GM23248 (cell line): Measurements from ENCODE around the gene MPPED1.

Experiments used
- EZH2 ChIP-seq: fragments of 200-600 bp; sonication (generic); IDR thresholded peaks from 2 replicates; pipeline ENCODE4 v1.6.1; 2018; ENCODE audit warnings: antibody characterized with exemption, mild to moderate bottlenecking; ENCODE audit not compliant: insufficient read depth, poor library complexity, severe bottlenecking
- EZH2phosphoT487 ChIP-seq: fragments of 200-600 bp; sonication (generic); IDR thresholded peaks from 2 replicates; pipeline ENCODE4 v1.6.1; 2018; ENCODE audit warnings: antibody characterized with exemption, moderate library complexity, mild to moderate bottlenecking, low read depth; ENCODE audit not compliant: insufficient read depth

DNA sequence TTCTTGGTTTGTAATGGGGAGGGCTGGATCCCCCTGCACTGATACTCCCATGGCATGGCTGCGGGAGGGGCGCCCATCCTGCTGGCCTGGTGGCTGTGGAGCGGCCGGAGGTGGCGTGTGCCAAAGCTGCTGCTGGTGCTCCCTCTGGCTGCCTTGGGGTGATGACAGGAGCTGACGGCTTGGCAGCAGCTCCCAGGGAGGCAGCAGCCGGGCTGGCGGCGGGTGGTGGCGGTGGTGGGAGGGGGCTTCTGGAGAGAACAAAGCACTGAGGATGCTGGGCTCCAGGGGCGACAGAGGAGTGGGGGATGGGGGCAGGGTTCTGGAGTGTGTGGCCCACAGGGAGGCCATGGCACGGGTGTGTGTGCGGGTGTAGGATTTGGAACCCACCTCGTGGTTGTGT is 11.4 kb upstream of the MPPED1 start:
- TF ChIP-seq EZH2phosphoT487 (no peak), EZH2 (no peak)
